Measurements from ENCODE around the gene BSDC1.
A peak's percentile ranks its signal among the peaks of the same experiment; 100 is the strongest.

Gene BSDC1

DNA sequence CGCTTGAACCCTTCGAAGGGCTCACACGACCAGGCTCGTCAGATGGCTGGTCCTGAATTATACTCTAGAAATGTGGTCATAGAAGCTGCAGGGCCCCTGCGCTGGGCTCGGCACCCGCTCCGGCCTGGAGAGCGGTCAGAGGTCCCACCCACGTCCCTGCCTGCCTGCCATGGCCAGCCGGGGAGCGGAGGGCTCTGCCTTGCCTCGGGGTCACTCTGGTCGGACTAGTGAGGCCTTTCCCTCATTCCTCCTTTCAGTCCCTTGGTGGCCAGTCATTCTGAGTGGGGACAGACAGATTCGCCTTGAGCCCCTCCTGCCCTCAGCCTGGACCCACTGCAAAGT is 57.7 kb downstream of the BSDC1 start:
- DNase-seq (ENCODE audit: low read depth in 2 of 2), result no peak

GRCh38 chr1:32335790-32336590 is 58.3 kb downstream of the BSDC1 start, which contains the start of gene MARCKSL1:
Gene MARCKSL1, minus strand, starts transcription at chr1:32336233. Its CDS starts 200 bp downstream, at chr1:32336033.
- DNase-seq (ENCODE audit: low read depth in 2 of 2), result peak; percentile 66 to 83

DNA sequence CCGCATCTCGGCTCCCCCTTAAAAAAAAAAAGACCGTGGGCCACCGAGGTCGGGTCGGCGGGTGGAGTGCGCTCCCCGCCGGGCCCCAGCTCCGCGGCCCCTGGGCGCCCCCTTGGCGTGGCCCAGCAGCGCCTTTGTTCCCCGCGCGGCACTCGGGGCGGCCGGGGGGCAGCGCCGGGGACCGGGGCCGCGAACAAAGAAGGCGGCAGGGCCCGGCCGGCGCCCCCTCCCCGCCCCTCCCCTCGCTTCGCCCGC is 58.8 kb downstream of the BSDC1 start:
- DNase-seq (ENCODE audit: low read depth in 2 of 2), result no peak

DNA sequence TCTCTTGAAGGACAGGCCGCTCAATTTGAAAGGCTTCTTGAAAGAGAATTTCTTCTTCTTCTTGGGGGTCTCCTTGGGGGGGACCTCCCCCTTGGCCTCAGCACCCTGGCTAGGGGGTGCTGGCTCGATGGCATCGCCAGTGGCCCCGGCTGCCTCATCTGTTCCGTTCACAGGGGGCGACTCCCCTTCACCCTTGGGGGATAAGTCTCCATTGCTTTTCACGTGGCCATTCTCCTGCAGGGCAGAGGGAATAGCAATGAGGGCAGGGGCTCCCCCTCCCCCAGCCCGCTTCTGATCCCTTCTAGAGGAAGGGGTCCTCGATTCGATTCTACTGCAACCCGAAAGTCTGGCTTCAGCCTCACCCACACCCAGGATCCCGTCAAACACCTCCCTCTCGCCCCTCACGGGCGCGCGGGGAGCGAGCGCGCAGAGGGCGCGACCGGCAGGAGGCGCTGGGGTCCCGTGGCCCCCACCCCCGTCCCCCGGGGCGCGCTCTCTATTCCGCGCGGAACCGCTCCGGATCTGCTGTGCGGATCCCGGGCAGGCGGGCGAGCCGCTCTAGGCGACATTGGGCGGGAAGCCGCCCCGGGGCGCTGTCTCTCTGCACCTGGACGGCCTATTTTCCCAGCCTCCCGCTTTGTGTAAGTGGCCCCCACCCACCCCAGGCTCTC is 59.2 kb downstream of the BSDC1 start:
- DNase-seq (ENCODE audit: low read depth in 2 of 2), result peak; percentile 27 to 63

DNA sequence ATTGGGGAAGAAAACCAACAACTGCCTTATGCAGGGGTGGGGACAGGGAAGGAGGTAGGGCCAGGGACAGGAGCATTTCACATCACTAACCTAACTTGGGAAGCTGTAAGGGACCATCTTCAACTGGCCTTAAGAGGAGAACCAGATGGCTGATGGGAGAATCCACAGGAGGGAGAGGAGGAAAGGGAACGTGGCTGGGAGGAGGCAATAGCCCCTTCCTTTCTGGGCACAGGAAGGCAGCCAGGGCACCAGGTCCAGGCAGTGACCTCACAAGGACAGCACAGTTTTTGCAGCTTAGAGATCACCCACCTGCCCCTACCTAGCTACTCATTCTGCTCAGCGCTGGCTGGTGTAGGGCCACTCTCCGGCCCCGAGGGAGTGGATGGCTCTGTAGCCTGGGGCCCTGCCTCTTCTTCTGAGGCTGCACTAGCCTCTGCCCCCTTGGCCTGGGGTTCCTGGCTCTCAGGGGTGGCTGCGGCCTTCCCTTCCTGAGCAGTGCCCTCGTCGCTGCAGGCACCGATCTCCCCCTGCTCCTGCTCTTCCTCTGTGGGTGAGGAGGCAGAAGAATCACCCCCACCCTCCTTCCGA is 59.9 kb downstream of the BSDC1 start:
- no peak for DNase-seq (ENCODE audit: low read depth in 2 of 2)

GRCh38 chr1:32333251-32333963 is 60.8 kb downstream of the BSDC1 start:
- DNase-seq (ENCODE audit: low read depth in 2 of 2), result no peak

DNA sequence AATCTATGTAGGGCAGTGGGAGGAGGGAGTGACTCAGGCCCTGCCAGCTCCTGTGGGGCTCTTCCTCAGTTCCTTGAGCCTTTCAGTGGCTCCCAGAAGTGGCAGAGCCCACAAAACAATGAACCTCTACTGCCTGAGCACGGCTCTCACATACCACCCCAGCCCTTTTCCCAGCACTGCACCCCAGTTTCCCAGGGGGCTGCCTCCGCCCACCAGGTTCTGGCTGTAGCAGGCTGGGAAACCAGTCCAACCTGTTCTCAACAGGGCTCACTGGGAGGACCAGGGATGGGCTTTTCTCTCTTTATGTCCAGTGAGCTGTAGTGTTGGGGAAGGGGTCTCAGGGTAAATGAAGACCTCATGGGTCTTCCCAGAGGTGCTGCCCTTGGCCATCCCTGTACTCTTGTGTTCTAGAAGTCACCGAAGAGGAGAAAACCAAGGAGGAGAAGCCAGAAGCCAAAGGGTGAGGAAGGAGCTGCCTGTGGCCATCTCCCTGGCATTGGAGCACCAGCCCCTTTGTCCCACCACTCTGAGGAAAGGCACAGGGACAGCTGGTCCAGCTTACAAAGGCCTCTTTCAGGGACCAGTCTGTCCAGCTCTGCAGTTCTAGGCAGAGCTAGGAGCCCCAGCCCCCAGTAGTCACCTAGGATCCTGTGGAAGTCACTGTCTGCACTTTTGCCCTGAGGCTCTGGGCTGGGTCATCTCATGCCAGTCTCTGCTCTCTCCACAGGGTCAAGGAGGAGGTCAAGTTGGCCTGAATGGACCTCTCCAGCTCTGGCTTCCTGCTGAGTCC is 61.8 kb downstream of the BSDC1 start:
- no peak for DNase-seq (ENCODE audit: low read depth in 2 of 2)

DNA sequence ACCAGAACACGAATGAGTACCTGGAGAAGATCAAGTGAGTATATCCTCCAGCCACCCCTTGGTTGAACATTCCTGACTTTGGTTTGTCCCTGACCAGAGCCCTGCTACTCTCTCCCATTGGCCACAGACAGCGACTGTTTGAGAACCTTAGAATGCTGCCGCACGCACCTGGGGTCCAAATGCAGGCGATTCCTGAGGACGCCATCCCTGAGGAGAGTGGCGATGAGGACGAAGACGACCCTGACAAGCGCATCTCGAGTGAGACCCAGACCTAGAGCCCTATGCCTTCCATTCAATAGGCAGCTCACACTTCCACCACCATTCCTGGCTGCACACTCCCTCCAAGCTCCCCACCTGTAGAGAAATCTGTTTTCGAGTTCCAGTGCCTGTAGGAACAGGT is 62.7 kb downstream of the BSDC1 start:
- DNase-seq (ENCODE audit: low read depth in 2 of 2), result no peak

GRCh38 chr1:32330558-32331151 is 63.6 kb downstream of the BSDC1 start:
- DNase-seq (ENCODE audit: low read depth in 2 of 2), result no peak

DNA sequence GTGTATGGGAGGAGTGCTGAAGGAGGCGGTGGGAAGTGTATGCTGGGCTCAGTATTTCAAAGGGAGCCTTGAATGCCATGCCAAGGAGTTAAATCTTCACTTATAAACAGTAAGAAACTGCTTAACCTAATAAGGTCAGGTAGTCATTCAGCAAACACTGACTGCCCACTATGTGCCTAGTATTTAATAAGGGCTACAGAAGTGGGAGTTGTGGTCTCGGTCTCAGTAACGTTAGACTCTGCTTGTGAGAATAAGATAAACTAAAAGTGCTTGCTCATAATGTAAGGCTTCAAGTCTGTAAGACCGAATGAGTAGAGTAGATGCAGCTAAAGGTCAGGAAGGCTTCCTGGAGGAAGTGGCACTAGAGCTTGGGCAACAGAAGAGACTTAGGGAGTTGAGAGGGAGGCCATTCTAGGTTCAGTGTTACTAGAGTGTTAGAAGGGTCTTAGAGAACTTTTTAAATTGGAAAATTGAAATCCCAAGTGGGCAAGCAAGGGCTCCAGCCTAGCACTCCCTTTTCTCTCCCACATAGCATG is 64.2 kb downstream of the BSDC1 start:
- no peak for DNase-seq (ENCODE audit: low read depth in 2 of 2)

DNA sequence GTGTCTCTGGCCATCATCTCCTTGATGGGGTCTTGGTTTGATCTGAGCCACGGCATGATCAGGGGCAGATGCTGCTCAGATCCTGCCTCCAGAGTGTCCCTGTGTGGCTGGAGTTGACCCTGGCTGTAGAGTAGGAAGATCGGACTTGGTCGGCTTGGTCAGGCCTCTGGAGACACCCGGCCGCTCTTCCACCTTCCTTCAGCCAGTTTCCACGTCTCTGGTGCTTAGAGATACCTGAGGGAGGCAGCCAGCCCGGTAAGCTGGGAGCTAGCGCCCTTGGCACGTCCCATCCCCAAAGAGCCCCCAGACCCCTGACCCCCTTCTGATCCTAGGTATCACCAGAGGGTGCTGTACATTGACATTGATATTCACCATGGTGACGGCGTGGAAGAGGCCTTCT is 67.0 kb downstream of the BSDC1 start:
- DNase-seq (ENCODE audit: low read depth in 2 of 2), result no peak

DNA sequence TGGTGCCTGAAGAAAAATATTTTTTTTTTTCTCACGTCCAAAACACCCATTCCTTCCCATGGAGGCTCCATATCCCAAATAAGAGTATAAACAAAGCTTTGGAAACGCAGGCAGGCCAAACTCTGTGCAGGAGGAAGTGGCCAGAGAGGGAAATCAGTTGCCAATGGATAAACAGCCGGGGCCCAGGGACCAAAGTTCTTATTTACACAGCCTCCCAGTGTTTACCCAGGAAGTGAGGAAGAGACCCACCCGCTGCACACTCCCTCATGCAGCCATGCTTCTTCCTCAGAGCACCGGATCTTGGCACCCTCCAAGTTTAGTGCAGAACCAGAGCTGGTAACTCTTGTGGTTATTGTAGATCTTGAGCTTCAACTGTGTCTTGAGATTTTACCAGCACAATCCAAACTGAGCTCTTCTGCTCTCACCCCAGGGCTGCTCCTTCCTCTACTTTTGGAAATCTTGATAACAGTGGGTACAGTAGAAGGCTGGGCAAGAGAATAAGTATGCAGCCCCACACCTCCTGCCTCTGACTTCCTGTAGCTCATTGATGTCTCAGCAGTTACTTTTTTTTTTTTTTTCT is 72.4 kb downstream of the BSDC1 start:
- DNase-seq (ENCODE audit: low read depth in 2 of 2), result no peak

DNA sequence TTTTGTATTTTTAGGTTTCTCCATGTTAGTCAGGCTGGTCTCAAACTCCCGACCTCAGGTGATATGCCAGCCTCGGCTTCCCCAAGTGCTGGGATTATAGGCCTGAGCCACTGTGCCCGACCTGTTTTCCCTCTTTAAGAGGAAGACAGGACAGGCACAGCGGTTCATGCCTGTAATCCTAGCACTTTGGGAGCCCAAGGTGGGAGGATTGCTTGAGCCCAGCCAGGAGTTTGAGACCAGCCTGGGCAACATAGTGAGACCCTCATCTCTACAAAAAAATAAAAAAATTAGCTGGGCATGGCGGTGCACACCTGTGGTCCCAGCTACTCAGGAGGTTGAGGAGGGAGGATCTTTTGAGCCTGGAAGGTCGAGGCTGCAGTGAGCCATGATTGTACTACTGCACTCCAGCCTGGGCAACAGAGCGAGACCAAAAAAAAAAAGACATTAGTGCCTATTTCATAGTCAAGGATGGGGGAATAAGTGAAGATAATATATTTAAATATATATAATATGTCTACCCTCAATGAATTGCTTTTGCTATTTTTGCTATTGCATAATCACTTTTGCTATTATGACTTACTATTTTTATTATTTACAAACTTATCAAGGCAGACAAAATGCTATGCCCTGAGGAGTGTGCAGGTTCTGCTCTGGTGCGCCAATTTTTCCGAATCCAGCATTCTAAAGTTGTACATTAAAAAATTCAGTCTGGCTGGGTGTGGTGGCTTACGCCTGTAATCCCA is 75.9 kb downstream of the BSDC1 start:
- DNase-seq (ENCODE audit: low read depth in 2 of 2), result no peak

DNA sequence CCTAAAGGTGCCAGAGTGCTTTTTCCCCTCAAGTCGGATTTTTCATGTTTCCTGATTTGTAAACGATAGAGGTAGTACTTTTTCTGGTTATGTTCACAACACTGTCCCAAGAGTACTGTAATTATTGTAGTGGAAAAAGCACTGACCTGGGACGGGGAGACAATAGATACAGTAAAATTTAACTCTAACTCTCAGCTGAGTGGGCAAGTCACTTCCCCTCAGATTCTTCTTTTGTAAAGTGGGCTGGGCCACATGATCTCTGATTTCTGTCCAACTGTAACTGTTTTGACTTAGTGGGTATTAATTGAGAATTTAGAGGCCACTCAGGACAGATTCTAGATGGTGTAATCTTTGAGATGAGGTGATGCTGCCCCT is 77.4 kb downstream of the BSDC1 start:
- no peak for DNase-seq (ENCODE audit: low read depth in 2 of 2)
